GM23338 (cell line): Measurements from ENCODE around the gene TMEM51. TPM values are rescaled to one million over a fixed set of nuclear protein-coding genes. Genes with fewer than 3 reads are reported as not detected.

Experiments used
- ATAC-seq: fragments of 200-7000 bp; cut with Tn5 transposase; 3 replicates; pipeline ENCODE4 v1.9.1; 2020
- DNase-seq: peaks from one replicate; pipeline ENCODE4 v3.0.0-alpha.2; 2015; ENCODE audit warnings: low spot score
- H2AFZ ChIP-seq: fragments of 200-600 bp; sonication (generic); 2 replicates; pipeline ENCODE4 v1.8.0; 2016; ENCODE audit warnings: antibody characterized with exemption, mild to moderate bottlenecking, moderate library complexity
- H3F3A ChIP-seq: fragments of 200-600 bp; sonication (generic); replicated peaks from 2 replicates; pipeline ENCODE4 v1.8.0; 2017; ENCODE audit warnings: antibody characterized with exemption, mixed run types, low read depth
- H3K27ac ChIP-seq: fragments of 200-600 bp; sonication (generic); 2 replicates; pipeline ENCODE4 v1.6.1; 2016; ENCODE audit warnings: low read depth
- H3K27me3 ChIP-seq: fragments of 200-600 bp; sonication (generic); 2 replicates; pipeline ENCODE4 v1.8.0; 2016; ENCODE audit warnings: mild to moderate bottlenecking, mixed run types, moderate library complexity; ENCODE audit not compliant: insufficient read depth
- H3K36me3 ChIP-seq: fragments of 200-600 bp; sonication (generic); 2 replicates; pipeline ENCODE4 v1.8.0; 2016; ENCODE audit warnings: mild to moderate bottlenecking; ENCODE audit not compliant: insufficient read depth
- H3K4me1 ChIP-seq: fragments of 200-600 bp; sonication (generic); 2 replicates; pipeline ENCODE4 v1.8.0; 2016; ENCODE audit warnings: mild to moderate bottlenecking, moderate library complexity; ENCODE audit not compliant: insufficient read depth
- H3K4me2 ChIP-seq: fragments of 200-600 bp; sonication (generic); 2 replicates; pipeline ENCODE4 v1.7.1; 2017; ENCODE audit warnings: mixed run types
- H3K4me3 ChIP-seq: fragments of 200-600 bp; sonication (generic); 2 replicates; pipeline ENCODE4 v1.6.1; 2016; ENCODE audit warnings: mixed run types
- H3K79me2 ChIP-seq: fragments of 200-600 bp; sonication (generic); replicated peaks from 2 replicates; pipeline ENCODE4 v1.8.0; 2017; ENCODE audit warnings: mild to moderate bottlenecking; ENCODE audit not compliant: insufficient read depth
- H3K9me2 ChIP-seq: fragments of 200-600 bp; sonication (generic); 2 replicates; pipeline ENCODE4 v1.8.0; 2017; ENCODE audit not compliant: insufficient read depth
- H4K20me1 ChIP-seq: fragments of 200-600 bp; sonication (generic); replicated peaks from 2 replicates; pipeline ENCODE4 v1.8.0; 2017; ENCODE audit warnings: mild to moderate bottlenecking; ENCODE audit not compliant: insufficient read depth
- H3K27ac Mint-ChIP-seq: 2 replicates; pipeline ENCODE4 v1.8.0; 2020; ENCODE audit warnings: inconsistent platforms, mild to moderate bottlenecking, moderate library complexity, mixed read lengths
- H3K27me3 Mint-ChIP-seq: 3 replicates; pipeline ENCODE4 v1.8.0; 2022; ENCODE audit warnings: low read depth, mild to moderate bottlenecking, moderate library complexity, mixed read lengths, inconsistent platforms; ENCODE audit not compliant: insufficient read depth, poor library complexity
- H3K36me3 Mint-ChIP-seq: 3 replicates; pipeline ENCODE4 v1.8.0; 2021; ENCODE audit warnings: low read depth, mild to moderate bottlenecking, inconsistent platforms, moderate library complexity, mixed read lengths
- H3K4me1 Mint-ChIP-seq: 3 replicates; pipeline ENCODE4 v1.8.0; 2020; ENCODE audit warnings: mild to moderate bottlenecking, inconsistent platforms, mixed read lengths
- H3K4me3 Mint-ChIP-seq: 3 replicates; pipeline ENCODE4 v1.8.0; 2021; ENCODE audit warnings: moderate library complexity, mild to moderate bottlenecking, inconsistent platforms, mixed read lengths
- H3K9me3 Mint-ChIP-seq: 3 replicates; pipeline ENCODE4 v1.8.0; 2020; ENCODE audit warnings: moderate library complexity, mild to moderate bottlenecking, inconsistent platforms, mixed read lengths
- CTCF ChIP-seq, 2 experiments: fragments of 200-600 bp in 1 of 2; sonication (generic) in 1 of 2; conservative IDR thresholded peaks; 2 replicates each; pipeline versions ENCODE4 v1.5.1 to v1.6.1; 2016 to 2017; ENCODE audit warnings: antibody characterized with exemption in 2 of 2, low read depth in 2 of 2, mild to moderate bottlenecking in 2 of 2, moderate library complexity in 1 of 2
- EZH2 ChIP-seq: fragments of 200-600 bp; sonication (generic); IDR thresholded peaks from one replicate; pipeline ENCODE4 v1.8.0; 2017; ENCODE audit warnings: antibody characterized with exemption, mild to moderate bottlenecking, low read depth; ENCODE audit not compliant: unreplicated experiment
- EZH2phosphoT487 ChIP-seq: fragments of 200-600 bp; sonication (generic); IDR thresholded peaks from one replicate; pipeline ENCODE4 v1.8.1; 2018; ENCODE audit warnings: antibody characterized with exemption; ENCODE audit not compliant: unreplicated experiment
- POLR2AphosphoS5 ChIP-seq: IDR thresholded peaks from 2 replicates; pipeline ENCODE4 v1.6.1; 2016; ENCODE audit warnings: antibody characterized with exemption, low read depth
- REST ChIP-seq: IDR thresholded peaks from one replicate; pipeline ENCODE4 v1.6.1; 2018; ENCODE audit warnings: antibody characterized with exemption; ENCODE audit not compliant: unreplicated experiment
- ZNF114 ChIP-seq: fragments of 250-450 bp; sonication (Bioruptor Pico); IDR thresholded peaks from 2 replicates; pipeline ENCODE4 v1.5.0; 2020; ENCODE audit warnings: mild to moderate bottlenecking, moderate library complexity
- ZNF331 ChIP-seq: fragments of 250-450 bp; sonication (Bioruptor Pico); IDR thresholded peaks from 2 replicates; pipeline ENCODE4 v1.5.0; 2020; ENCODE audit warnings: low read depth, mild to moderate bottlenecking, moderate library complexity
- polyA plus RNA-seq: library from polyadenylated mRNA; unstranded; fragments of >200 nt; fragmentation: Nextera tagmentation; extraction: Ambion mirVana; gene quantifications from 2 replicates; pipeline ENCODE4 v1.2.1, GENCODE V29; 2016
- total RNA-seq: library from RNA; depleted of rRNA; stranded (reverse); fragments of >200 nt; shearing (Covaris generic); gene quantifications from 2 replicates; pipeline ENCODE4 v1.2.3, GENCODE V29; 2014

The TMEM51 gene
- total and polyA plus RNA-seq, 2 experiments from 2014 or later, result 4.0 to 5.2 TPM

GRCh38 chr1:15129944-15130343, 23.6 kb upstream of the TMEM51 start:
- DNase-seq (no peak), ATAC-seq (no peak)
- Histone ChIP-seq H2AFZ (no peak overlapping the region), H3K36me3 (no peaks in the 10 kb centered on the region), H3K4me1 (peaks cover 3% of the 10 kb centered on the region; the same call in 1 of the 2 replicates), H3K4me3 (no peak overlapping the region), H3K27ac (no peak overlapping the region), H3F3A (no peaks in the 10 kb centered on the region), H3K4me2 (no peak overlapping the region), H3K9me2 (0 out of 2 replicates have a peak, but pooled peaks cover 3% of the 10 kb centered on the region), H3K79me2 (no peaks in the 10 kb centered on the region), H4K20me1 (no peaks in the 10 kb centered on the region), H3K27me3 (no peaks in the 10 kb centered on the region)
- Mint-ChIP-seq H3K36me3 (peaks cover 9% of the 10 kb centered on the region; the same call in 1 of the 3 replicates), H3K27me3 (peaks cover 8% of the 10 kb centered on the region), H3K9me3 (peaks cover 24% of the 10 kb centered on the region), H3K4me3 (no peak overlapping the region), H3K4me1 (no peaks in the 10 kb centered on the region; the same call in 1 of the 3 replicates), H3K27ac (no peak overlapping the region)
- TF ChIP-seq ZNF114 (CRISPR knock-in tag) (no peak), REST (no peak), POLR2AphosphoS5 (no peak), CTCF (conservative IDR thresholded peaks at IDR 0.05; ENCODE audit: low read depth in 2 of 2) (no peak), EZH2 (no peak)

- Histone ChIP-seq H4K20me1 (no peaks in the 10 kb centered on the region), H3K27me3 (no peaks in the 10 kb centered on the region), H3K9me2 (no peaks in the 10 kb centered on the region), H3K4me2 (no peak overlapping the region), H3K27ac (no peak overlapping the region), H3K79me2 (no peaks in the 10 kb centered on the region), H3K4me3 (no peak overlapping the region), H2AFZ (no peak overlapping the region), H3K4me1 (peaks cover 8% of the 10 kb centered on the region), H3F3A (no peaks in the 10 kb centered on the region), H3K36me3 (no peaks in the 10 kb centered on the region)
- DNase-seq (no peak), ATAC-seq (no peak)
- peaks cover 8% of the 10 kb centered on the region for H3K27me3 Mint-ChIP-seq
- no peak overlapping the region for H3K4me3 Mint-ChIP-seq
- TF ChIP-seq REST (no peak), EZH2phosphoT487 (no peak), POLR2AphosphoS5 (no peak), ZNF331 (CRISPR knock-in tag) (no peak)
- no peak overlapping the region for H3K27ac Mint-ChIP-seq
- H3K9me3 Mint-ChIP-seq, result peaks cover 24% of the 10 kb centered on the region
- H3K4me1 Mint-ChIP-seq, result peaks cover 6% of the 10 kb centered on the region
- peaks cover 9% of the 10 kb centered on the region; the same call in 1 of the 3 replicates for H3K36me3 Mint-ChIP-seq
These were observed 22.9 kb upstream of the TMEM51 start for GRCh38 chr1:15130607-15131006.
